ENCODE measurements around the gene PSMB5. TPM values are rescaled to one million over a fixed set of nuclear protein-coding genes. Genes with fewer than 3 reads are reported as not detected.

PSMB5 gene
- total and polyA plus RNA-seq, 3 donors from 2014 or later = 97.2 to 145 (median 123) TPM

DNA sequence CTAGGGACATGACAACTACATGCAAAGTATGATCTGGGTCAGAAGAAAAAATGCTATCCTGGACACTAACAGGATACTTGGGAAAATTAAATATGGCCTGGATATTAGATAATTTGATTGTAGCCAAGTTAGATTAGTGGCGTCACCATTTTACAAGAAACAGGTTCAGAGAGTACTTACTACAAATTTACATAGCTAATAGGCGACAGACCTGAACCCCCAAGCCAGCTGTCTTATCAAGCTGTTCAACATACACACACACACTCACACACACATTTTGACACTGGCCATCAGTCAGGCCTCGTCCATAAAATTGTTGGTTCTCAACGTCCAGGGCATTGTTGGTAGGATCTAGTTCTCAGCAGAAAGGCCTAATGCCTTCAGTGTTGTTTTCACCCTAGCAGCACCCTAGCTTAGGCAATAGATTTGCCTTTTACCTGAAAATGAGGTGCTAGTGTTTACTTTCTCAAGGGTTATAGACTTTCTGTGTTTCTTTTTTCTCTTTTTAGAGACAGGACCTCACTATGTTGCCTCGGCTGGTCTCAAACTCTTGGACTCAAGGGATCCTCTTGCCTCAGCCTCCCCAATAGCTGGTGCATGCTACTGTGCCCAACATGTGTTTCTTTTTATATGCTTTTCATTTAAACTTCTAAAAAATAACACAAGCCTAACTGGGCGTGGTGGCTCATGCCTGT, 21.5 kb downstream of the PSMB5 start:
- Histone ChIP-seq H3K4me1 (peaks cover 4% of the 10 kb centered on the region), H3K27me3 (no peaks in the 10 kb centered on the region), H3K27ac (no peak overlapping the region), H3K4me3 (no peak overlapping the region), H3K9me3 (no peaks in the 10 kb centered on the region), H3K36me3 (ENCODE audit: low read depth, missing control alignments) (no peaks in the 10 kb centered on the region)
- TF ChIP-seq, protein P1, sequence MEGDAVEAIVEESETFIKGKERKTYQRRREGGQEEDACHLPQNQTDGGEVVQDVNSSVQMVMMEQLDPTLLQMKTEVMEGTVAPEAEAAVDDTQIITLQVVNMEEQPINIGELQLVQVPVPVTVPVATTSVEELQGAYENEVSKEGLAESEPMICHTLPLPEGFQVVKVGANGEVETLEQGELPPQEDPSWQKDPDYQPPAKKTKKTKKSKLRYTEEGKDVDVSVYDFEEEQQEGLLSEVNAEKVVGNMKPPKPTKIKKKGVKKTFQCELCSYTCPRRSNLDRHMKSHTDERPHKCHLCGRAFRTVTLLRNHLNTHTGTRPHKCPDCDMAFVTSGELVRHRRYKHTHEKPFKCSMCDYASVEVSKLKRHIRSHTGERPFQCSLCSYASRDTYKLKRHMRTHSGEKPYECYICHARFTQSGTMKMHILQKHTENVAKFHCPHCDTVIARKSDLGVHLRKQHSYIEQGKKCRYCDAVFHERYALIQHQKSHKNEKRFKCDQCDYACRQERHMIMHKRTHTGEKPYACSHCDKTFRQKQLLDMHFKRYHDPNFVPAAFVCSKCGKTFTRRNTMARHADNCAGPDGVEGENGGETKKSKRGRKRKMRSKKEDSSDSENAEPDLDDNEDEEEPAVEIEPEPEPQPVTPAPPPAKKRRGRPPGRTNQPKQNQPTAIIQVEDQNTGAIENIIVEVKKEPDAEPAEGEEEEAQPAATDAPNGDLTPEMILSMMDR (IDR thresholded peaks at IDR 0.05) = no peak
- TF ChIP-seq POLR2A (IDR thresholded peaks at IDR 0.05) = no peak
- no peak for DNase-seq
- WGBS, 2 donors = 79 to 83% methylated on average over 6 of the region's 6 CpGs
- intact Hi-C loops (cut with DNase I; ENCODE audit: low total_unique reads) = no loop called here

DNA sequence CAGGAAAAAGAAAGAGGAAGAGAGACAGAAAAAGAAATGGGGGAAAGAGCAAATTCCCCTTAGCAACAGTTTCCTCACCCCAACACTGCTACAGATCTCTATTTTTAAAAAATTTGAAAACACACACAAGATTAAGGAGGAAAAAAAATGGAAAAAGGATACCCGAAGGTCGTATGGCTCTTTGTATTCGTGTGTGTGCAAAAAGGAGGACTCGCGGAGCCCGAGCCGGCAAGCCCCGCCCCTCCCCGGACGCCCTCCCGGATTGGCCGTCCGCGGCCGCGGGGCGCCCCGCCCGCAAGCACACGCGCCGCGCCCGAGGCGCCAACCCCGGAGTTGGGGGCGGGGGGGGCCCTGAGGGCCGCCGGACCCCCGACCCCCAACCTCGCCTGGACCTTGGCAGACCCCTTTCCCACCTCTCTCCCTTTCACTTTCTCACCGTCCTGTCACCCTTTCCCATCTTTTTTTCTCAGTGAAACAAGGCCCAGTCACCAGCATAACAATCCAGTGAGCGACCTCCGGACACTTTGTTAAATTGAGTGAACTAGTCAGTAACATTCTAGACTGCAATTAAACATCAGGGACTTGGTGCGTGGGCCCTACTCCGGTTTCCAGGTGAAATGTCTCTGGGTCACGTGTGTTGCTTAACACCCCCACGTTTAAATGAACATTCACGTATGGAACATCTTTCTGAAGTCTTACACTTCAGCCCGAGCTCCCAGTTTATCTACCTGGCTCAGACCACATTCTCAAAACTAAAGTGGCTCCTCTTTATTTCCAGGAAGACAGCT, 24.6 kb downstream of the PSMB5 start, which contains the start of gene C14orf93:
Gene C14orf93 (minus strand): TSS at position 205 of the 788 bp plus-strand sequence. CDS start 11,120 bp downstream, outside the sequence.
- DNase-seq = peak; percentile 88
- Histone ChIP-seq H3K27ac (peak within 1 kb of the TSS; percentile 75 to 90), H3K4me1 (peaks cover 15% of the 10 kb centered on the region), H3K9me3 (no peaks in the 10 kb centered on the region), H3K4me3 (peak within 1 kb of the TSS; percentile 58 to 62), H3K36me3 (ENCODE audit: low read depth, missing control alignments) (no peaks in the 10 kb centered on the region), H3K27me3 (no peaks in the 10 kb centered on the region)
- WGBS, 2 donors = 2% methylated on average over 38 to 40 of the region's 40 CpGs
- intact Hi-C loops (cut with DNase I; ENCODE audit: low total_unique reads) = no loop called here
- TF ChIP-seq, protein P1 (IDR thresholded peaks at IDR 0.05) = no peak
- no peak for TF ChIP-seq POLR2A (IDR thresholded peaks at IDR 0.05)

DNA sequence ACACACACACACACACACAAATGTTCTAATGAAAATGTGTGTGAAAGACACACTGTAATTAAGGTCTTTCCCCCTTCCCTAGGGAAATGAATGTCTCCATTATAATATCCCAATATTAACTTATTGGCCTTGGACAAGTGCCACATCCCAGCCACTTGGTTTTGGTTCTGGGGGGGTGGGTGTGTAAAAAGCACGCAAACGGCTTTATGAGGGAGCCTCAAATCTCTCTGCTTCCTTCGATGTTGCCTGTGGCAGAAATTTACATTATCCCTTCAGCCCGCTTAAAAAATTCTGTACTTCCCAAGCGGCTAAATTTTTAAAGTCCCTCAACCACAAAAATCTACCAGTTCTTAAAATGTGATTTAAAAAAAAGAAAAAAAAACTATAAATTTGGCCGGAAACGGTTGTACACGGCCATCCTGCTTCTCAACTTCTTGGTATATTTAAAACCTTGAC, 25.2 kb downstream of the PSMB5 start:
- intact Hi-C loops (cut with DNase I; ENCODE audit: low total_unique reads) = no loop called here
- Histone ChIP-seq H3K4me3 (peak overlapping the region; percentile 58 to 62), H3K27me3 (no peaks in the 10 kb centered on the region), H3K9me3 (no peaks in the 10 kb centered on the region), H3K4me1 (peaks cover 15% of the 10 kb centered on the region), H3K36me3 (ENCODE audit: low read depth, missing control alignments) (no peaks in the 10 kb centered on the region), H3K27ac (peak overlapping the region in 1 of 2 donors; percentile 90)
- TF ChIP-seq, protein P1 (IDR thresholded peaks at IDR 0.05) = no peak
- no peak for TF ChIP-seq POLR2A (IDR thresholded peaks at IDR 0.05)
- no peak for DNase-seq
- 17 to 19% methylated on average over 8 of the region's 8 CpGs for WGBS, 2 donors

DNA sequence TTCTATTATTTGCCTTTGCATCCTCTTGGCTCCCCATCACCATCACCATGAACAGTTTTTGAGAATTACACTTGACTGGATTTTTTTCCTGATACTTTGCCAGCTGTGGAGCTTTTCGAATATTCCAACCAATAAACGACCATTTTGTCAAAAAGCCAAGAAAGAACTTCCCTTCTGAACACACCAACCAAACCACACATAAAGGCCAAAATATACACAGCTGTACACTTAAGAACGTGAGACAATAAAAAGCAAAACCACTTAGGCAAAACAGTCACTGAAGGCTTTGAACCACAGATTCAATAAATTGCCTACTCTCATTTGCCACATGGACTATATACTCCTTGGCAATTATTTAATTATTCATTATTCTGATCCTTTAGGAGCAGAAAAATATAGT, 25.9 kb downstream of the PSMB5 start:
- TF ChIP-seq, protein P1 (IDR thresholded peaks at IDR 0.05) = no peak
- TF ChIP-seq POLR2A (IDR thresholded peaks at IDR 0.05) = no peak
- H3K9me3 ChIP-seq = no peaks in the 10 kb centered on the region
- intact Hi-C loops (cut with DNase I; ENCODE audit: low total_unique reads) = no loop called here
- no peak overlapping the region for H3K27ac ChIP-seq
- H3K36me3 ChIP-seq (ENCODE audit: low read depth, missing control alignments) = no peaks in the 10 kb centered on the region
- WGBS, 2 donors = 13 to 27% methylated on average over 3 of the region's 3 CpGs
- H3K4me3 ChIP-seq = no peak overlapping the region
- peaks cover 15% of the 10 kb centered on the region for H3K4me1 ChIP-seq
- H3K27me3 ChIP-seq = no peaks in the 10 kb centered on the region
- no peak for DNase-seq
